Measurements from ENCODE around the gene TNFAIP8L2.
A peak's percentile ranks its signal among the peaks of the same experiment; 100 is the strongest.

The TNFAIP8L2 gene

GRCh38 chr1:151156515-151156819 lies at the start of gene TNFAIP8L2:
Gene TNFAIP8L2 (plus strand): TSS chr1:151156649. CDS start chr1:151158698, 2,049 bp downstream.
- no peak for DNase-seq (ENCODE audit: low spot score)

- no peak for DNase-seq (ENCODE audit: low spot score)
These were observed 49.6 kb upstream of the TNFAIP8L2 start for GRCh38 chr1:151106894-151107293.

GRCh38 chr1:151108331-151108730 lies 48.1 kb upstream of the TNFAIP8L2 start:
- DNase-seq (ENCODE audit: low spot score), result no peak

- DNase-seq (ENCODE audit: low spot score), result no peak
These were observed 42.6 kb upstream of the TNFAIP8L2 start for GRCh38 chr1:151113877-151114276.

GRCh38 chr1:151124763-151125403 lies 31.6 kb upstream of the TNFAIP8L2 start:
- no peak for DNase-seq (ENCODE audit: low spot score)

- DNase-seq (ENCODE audit: low spot score), result no peak
These were observed 27.6 kb upstream of the TNFAIP8L2 start for GRCh38 chr1:151128800-151129199.

- DNase-seq (ENCODE audit: low spot score), result peak; percentile 95
These were observed 25.4 kb upstream of the TNFAIP8L2 start for GRCh38 chr1:151130987-151131586.

GRCh38 chr1:151131701-151132334 lies 24.6 kb upstream of the TNFAIP8L2 start:
- no peak for DNase-seq (ENCODE audit: low spot score)

- DNase-seq (ENCODE audit: low spot score), result no peak
These were observed 24.0 kb upstream of the TNFAIP8L2 start for GRCh38 chr1:151132335-151133017.

- DNase-seq (ENCODE audit: low spot score), result no peak
These were observed 23.2 kb upstream of the TNFAIP8L2 start for GRCh38 chr1:151133018-151133806.

- DNase-seq (ENCODE audit: low spot score), result no peak
These were observed 22.1 kb upstream of the TNFAIP8L2 start for GRCh38 chr1:151134396-151134795.

GRCh38 chr1:151134991-151135390 lies 21.5 kb upstream of the TNFAIP8L2 start:
- no peak for DNase-seq (ENCODE audit: low spot score)

GRCh38 chr1:151135433-151136385 lies 20.7 kb upstream of the TNFAIP8L2 start:
- no peak for DNase-seq (ENCODE audit: low spot score)

- no peak for DNase-seq (ENCODE audit: low spot score)
These were observed 18.7 kb upstream of the TNFAIP8L2 start for GRCh38 chr1:151137789-151138188.

GRCh38 chr1:151142411-151143056 lies 13.9 kb upstream of the TNFAIP8L2 start:
- no peak for DNase-seq (ENCODE audit: low spot score)

- no peak for DNase-seq (ENCODE audit: low spot score)
These were observed 13.4 kb upstream of the TNFAIP8L2 start for GRCh38 chr1:151143057-151143435.

GRCh38 chr1:151143986-151144385 lies 12.5 kb upstream of the TNFAIP8L2 start:
- DNase-seq (ENCODE audit: low spot score), result no peak

- peak; percentile 40 for DNase-seq (ENCODE audit: low spot score)
These were observed 11.8 kb upstream of the TNFAIP8L2 start for GRCh38 chr1:151144474-151145303.

- DNase-seq (ENCODE audit: low spot score), result peak; percentile 39
These were observed 11.0 kb upstream of the TNFAIP8L2 start for GRCh38 chr1:151145304-151146071.

All from cerebellar cortex (tissue), 1 donor.